HG02885 (cell line): ENCODE data around the gene ZBTB14.

Source experiments
- ATAC-seq: cut with Tn5 transposase; IDR thresholded peaks from one replicate; pipeline ENCODE4 v1.9.1; 2021; ENCODE audit warnings: mild to moderate bottlenecking; ENCODE audit not compliant: unreplicated experiment, poor library complexity

The ZBTB14 gene

GRCh38 chr18:5294457-5295230 lies 882 bp downstream of the ZBTB14 start:
- peak; percentile 16 for ATAC-seq

GRCh38 chr18:5294113-5294456 lies 1.4 kb downstream of the ZBTB14 start:
- ATAC-seq, result no peak

GRCh38 chr18:5288517-5288935 lies 7.0 kb downstream of the ZBTB14 start:
- no peak for ATAC-seq

GRCh38 chr18:5287854-5288253 lies 7.7 kb downstream of the ZBTB14 start:
- ATAC-seq, result no peak

- ATAC-seq, result no peak
Observed at GRCh38 chr18:5286525-5286924, 9.0 kb downstream of the ZBTB14 start.

- no peak for ATAC-seq
Observed at GRCh38 chr18:5285326-5285725, 10.2 kb downstream of the ZBTB14 start.

GRCh38 chr18:5284808-5285207 lies 10.7 kb downstream of the ZBTB14 start:
- ATAC-seq, result no peak

- ATAC-seq, result no peak
Observed at GRCh38 chr18:5282770-5283169, 12.8 kb downstream of the ZBTB14 start.

GRCh38 chr18:5276947-5277346 lies 18.6 kb downstream of the ZBTB14 start:
- ATAC-seq, result no peak

GRCh38 chr18:5275872-5276271 lies 19.7 kb downstream of the ZBTB14 start:
- no peak for ATAC-seq

- ATAC-seq, result no peak
Observed at GRCh38 chr18:5268874-5269273, 26.7 kb downstream of the ZBTB14 start.

- no peak for ATAC-seq
Observed at GRCh38 chr18:5266721-5267120, 28.8 kb downstream of the ZBTB14 start.

GRCh38 chr18:5253910-5254309 lies 41.6 kb downstream of the ZBTB14 start:
- no peak for ATAC-seq

- ATAC-seq, result no peak
Observed at GRCh38 chr18:5251117-5251516, 44.4 kb downstream of the ZBTB14 start.

GRCh38 chr18:5250603-5251002 lies 44.9 kb downstream of the ZBTB14 start:
- ATAC-seq, result no peak

- ATAC-seq, result no peak
Observed at GRCh38 chr18:5244941-5245340, 50.6 kb downstream of the ZBTB14 start.

- ATAC-seq, result no peak
Observed at GRCh38 chr18:5239447-5239846, 56.1 kb downstream of the ZBTB14 start.
